NB4 (cell line): Measurements from ENCODE around the gene RPS6KA2.

Experiments
- CTCF ChIP-seq: IDR thresholded peaks from one replicate; pipeline ENCODE4 v1.5.1; 2012; ENCODE audit warnings: low read depth, low read length
- MAX ChIP-seq: IDR thresholded peaks from 2 replicates; pipeline ENCODE4 v1.6.1; 2011; ENCODE audit warnings: low read depth, low read length
- POLR2A ChIP-seq: IDR thresholded peaks from 2 replicates; pipeline ENCODE4 v1.6.1; 2011; ENCODE audit warnings: mild to moderate bottlenecking; ENCODE audit not compliant: insufficient read length; ENCODE audit errors: extremely low read depth

DNA sequence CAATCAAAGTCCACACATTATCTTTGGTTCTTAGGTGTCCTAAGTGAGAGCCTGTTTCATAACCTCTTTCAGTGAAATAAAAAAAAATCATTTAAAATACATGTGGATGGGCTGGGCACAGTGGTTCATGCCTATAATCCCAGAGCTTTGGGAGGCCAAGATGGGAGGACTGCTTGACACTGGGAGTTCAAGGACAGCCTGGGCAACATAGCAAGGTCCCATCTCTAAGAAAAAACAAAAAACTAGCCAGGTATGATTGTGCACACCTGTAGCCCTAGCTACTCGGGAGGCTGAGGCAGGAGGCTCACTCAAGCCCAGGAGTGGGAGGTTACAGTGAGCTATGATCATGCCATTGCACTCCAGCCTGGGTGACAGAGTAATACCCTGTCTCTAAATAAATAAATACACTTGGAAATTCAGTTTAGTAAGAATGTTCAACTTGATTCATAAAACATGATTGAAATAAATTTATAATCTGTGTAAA lies 247.9 kb downstream of the RPS6KA2 start:
- TF ChIP-seq CTCF (no peak), POLR2A (no peak), MAX (no peak)
